GM19452 (cell line): ENCODE measurements around the gene PLXNA2.

Experiments
- ATAC-seq: cut with Tn5 transposase; IDR thresholded peaks from one replicate; pipeline ENCODE4 v1.9.1; 2021; ENCODE audit not compliant: unreplicated experiment

Gene PLXNA2

DNA sequence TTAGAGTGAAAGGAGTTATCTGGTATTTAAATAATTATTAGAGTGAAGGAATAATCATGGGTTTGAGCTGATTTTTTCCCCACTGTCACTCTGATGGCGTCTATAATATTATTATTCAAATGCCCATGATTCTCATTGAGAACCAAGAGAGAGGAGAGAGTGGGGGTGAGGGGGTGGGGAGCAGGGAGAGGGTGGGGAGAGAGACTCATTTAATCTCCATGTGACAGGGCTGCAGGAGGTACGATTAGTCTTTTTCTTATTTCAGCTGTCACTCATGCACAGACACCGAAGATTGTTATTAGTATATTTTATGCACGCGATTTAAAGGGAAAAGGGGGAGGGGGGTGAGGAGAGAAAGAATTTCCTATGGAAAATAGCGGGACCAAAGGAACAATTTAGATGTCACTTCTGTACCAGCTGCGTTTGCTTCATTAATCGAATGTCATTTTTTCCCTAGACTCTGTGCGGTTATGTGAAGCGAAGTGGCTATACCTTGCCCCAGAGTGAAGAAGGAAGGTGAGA, 19.9 kb downstream of the PLXNA2 start:
- ATAC-seq: no peak

DNA sequence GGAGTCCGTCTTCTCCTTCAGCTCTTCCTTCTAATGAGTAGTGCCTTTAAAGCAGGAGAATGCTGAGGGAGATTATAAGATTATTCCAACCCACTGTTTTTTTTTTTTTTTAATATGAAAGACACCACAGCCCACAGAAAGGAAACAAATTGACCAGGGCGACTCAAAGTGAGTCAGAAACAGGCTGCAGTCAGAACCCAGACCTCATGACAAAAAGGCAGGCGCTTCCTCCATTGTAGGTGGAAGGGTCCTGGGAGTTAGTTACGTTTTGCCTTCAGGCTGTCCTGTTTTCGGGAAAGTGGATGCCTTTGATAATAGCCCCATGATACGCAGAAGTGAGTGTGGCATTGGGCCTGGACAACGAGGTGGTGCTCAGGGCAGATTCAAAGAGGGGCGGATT, 21.0 kb downstream of the PLXNA2 start:
- no peak for ATAC-seq

DNA sequence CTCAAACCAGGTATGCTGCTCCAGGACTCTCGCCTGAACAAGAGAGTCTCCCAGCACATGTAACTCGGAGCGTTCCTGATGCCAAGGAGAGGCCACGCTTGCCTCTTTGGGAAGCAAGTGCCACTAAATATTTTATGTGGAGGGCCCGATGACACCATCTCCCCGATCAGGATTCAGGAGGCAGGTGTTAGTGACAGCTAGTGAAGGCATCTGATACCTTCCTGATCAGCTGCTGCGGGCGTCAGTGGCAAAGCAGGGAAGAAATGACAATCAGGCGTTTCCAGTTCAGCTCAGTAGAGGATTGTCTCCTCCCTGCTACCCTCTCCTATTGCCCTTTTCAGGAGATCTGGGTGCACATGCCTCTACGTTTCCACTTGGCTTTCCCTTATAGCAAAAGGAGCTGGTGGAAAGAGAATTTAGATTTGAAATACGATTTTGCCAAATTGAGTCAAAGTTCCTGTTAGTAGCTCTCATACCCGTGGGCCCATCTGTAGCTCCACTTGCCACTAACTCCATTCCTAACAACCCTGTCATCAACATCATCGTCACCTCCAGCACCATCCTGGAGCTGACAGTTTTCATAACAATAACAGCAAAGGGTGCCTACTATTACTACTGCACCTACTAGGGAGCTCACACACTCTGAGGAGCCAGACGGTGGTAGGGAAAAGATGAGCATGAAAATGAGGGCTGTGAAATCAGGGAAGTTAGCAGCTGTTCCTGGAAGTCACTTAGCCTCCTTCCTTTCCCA, 21.6 kb downstream of the PLXNA2 start:
- ATAC-seq: no peak

DNA sequence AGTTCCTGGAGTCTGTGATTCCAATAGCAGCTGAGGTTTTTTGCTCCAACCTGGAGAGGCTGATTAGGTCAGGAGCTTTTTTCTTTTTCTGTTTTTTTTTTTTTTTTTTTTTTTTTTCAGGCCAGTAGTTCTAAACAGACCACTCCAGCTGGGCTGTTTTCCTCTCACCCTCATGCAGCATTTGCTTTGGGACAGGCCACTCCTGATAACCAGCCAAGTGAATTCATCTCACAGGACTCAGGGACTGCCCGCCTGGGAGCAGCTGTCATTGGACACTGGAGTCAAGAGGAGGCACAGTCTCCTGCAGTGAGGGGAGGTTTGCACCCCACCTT, 22.9 kb downstream of the PLXNA2 start:
- no peak for ATAC-seq

DNA sequence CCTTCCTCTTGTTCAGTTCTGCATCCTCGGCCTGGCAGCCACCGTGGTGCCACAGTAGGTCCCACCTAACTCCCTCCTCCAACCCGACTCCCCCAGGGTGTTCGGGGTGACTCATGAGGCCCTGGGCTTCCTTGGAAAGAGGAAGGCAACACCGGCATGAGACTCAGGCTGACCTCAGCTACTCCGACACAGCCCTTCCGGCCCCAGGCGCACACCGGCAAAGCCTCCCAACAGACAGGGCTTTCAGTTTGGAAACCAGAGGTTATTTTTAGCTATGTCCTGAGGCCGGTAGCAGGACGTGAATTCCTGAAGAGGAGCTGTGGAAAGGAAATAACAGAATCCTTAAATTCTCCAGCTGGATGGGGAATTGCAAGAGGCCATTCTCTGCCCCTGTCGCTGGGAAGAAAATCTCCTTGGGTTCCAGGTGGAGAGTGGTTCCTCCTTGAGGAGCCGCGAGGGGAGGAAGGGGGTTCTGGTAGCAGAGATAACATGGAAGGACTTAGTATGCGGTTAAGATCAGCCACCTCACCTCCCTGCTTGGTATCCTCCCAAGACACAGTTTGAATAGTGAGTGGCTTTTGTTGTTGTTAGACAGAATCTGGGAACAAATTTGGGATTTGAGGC, 24.4 kb downstream of the PLXNA2 start:
- ATAC-seq: no peak

DNA sequence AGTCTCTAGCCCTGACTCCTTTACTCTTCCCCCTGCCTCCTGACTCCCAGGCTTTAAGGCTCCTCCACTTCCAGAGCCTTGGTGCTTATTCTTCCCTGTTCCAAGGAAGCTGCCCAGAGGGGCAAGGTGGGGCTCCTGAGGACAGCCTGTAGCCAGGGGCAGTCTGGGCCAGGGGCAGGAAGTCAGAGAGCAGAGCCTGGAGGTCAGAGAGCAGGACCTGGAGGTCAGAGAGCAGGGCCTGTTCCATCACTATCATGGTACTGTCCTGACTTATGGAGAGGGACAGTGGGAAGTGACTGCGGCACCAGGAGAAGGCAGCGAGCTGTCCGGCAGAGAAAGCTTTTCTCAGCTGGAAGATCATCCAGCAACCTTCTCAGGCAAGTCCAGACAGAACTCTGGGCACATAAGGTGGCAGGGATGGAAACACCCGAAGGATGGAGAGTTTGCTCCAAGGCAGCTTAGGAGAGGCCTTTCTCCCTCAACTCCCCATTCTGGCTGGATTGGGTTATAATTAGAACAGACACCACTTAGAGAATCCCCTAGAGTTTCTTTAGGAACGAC, 25.0 kb downstream of the PLXNA2 start:
- no peak for ATAC-seq

DNA sequence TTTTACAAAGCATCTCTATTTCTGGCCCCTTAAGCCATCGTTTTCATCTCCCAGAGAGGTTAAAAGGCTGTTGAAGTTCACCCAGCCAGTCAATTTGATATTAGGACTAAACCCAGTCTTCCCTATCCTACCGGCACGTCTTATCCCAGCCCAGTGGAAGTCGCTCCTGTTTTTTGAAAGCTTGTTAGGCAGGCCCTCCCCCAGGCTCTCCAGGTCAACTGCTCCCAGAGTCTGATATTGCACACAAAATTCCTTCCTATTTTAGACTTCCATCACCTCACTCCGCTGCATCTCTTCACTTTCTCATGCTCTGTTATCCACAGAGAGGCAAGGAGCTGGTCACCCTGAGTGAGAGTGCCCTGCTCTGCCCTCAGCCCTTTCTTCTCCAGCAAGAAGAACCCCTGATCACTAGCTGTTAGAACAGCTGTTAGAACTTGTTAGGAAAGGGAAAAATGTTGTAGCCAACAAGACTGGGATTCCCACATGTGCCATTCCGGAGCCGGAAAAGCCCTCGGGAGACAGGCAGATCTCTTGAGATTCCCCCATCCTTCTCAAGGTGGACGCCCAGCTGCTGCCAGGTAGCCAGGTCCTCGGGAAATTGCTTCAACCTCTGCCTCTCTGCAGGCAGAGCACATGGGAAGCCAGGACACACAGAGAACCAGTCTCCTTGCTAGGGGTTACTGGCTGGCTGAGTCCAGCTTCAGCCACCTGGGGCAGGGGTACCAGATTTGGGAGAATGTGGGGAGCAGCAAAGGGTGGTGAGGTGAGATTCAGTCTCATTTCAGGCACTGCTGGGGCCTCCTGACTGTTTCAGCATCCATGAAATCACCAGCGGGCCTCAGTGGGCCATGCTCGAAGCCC, 25.7 kb downstream of the PLXNA2 start:
- ATAC-seq: no peak

DNA sequence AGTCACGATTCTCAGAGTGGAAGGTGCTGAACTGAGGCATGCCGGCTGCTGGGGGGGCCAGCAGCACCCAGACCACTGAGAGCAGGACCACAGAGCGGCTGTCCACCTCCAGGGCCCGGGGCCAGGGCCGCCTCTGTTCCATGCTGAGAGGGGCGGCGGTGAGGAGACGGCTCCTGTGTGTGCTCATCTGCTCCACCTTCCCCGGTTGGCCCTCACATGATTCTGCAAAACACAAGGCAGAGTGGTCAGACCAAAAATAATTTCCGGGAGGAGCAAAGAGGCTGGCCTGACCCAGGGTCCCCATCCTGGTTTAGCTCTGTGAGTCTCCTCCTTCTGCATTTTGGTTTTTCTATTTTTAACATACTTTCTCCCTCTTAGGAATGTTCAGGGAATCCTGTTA, 26.4 kb downstream of the PLXNA2 start:
- ATAC-seq: no peak

DNA sequence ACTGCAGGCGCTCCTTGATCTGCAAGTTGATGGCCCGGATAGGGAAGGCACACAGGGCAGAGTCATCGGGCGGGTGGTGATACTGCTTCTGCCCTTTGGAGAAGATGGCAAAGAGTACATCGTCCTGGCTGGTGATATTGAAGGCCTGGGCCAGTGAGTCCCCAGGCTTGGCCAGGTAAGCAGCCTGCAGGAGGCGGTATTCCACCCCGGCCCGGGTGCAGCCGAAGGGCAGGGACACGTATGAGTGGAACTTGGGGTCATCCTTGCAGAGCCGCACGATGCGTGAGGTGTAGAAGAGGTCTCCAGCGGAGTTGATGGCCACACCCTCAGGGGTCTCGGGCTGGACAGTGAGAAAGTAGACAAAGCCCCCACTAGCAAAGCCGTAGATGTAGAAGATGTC, 27.4 kb downstream of the PLXNA2 start:
- ATAC-seq: no peak

DNA sequence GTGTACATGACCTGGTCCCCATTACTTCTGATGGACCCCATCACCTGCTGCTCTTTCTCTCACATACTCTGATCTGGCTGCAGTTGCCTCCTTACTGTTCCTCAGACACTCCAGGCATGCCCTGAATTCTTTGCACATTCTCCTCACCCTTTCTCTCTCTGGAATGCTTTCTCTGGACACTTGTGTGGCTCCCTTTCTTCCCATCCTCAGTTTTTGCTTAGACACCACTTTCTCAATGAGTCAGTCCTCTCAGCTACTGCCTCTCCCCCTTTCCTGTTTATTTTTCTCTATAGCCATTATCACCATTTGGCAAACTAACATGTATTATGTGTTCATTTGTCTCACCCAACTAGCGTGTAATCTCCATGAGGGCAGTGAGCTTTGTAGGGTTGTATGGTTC, 28.1 kb downstream of the PLXNA2 start:
- no peak for ATAC-seq

DNA sequence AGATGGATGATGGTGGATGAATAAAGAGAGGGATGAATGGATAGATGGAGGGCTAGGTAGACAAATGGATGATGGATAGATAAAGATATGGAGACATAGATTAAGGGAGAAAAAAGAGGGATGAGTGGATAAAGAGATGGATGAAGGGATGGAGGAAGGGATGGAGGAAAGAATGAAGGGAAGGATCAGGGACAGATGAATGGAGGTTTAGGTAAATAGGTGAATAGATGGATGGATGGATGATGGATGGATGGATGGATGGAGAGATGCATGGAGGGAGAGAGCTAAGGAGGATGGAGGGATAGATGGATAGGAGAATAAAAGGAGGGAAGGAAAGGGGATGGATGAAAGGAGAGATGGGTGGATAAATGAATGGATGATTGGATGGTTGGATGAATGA, 28.8 kb downstream of the PLXNA2 start:
- no peak for ATAC-seq

DNA sequence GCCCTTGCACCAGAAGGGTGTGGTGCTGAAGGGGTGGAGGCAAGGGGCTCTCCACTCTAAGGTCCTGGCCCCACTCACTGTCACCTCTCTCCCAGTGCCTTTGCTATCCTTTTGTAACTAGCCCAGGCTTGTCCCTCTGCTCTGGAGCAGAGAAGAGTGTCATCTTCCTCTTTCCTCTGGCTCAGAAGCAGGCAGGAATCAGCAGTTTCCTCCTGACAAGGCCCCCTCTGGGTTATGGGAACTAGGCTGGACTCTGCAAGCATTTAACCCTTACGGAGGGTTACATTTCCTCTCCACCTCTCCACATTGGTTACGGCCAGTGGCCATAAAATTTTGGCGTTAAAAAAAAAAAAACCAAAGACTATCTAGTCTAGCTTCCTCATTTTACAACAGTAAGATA, 30.4 kb downstream of the PLXNA2 start:
- no peak for ATAC-seq

DNA sequence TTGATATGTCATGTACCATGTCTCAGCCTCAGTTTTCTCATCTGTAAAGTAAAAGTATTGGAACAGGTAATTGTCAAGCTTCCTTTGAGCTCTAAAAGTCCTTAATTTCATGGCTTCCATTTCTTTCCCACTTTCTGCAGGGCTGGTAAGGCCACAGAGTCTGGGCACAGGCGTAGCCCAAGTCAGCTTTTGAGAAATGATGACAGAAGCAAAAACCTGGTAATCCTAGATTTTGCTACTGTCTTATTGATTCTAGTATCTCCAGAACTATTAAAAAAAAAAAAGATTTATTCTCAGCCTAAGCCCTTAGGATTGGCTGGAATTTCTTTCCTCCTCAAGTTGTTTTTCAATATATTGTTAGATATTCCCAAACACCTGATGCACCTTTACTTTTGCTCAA, 31.3 kb downstream of the PLXNA2 start:
- ATAC-seq: no peak

DNA sequence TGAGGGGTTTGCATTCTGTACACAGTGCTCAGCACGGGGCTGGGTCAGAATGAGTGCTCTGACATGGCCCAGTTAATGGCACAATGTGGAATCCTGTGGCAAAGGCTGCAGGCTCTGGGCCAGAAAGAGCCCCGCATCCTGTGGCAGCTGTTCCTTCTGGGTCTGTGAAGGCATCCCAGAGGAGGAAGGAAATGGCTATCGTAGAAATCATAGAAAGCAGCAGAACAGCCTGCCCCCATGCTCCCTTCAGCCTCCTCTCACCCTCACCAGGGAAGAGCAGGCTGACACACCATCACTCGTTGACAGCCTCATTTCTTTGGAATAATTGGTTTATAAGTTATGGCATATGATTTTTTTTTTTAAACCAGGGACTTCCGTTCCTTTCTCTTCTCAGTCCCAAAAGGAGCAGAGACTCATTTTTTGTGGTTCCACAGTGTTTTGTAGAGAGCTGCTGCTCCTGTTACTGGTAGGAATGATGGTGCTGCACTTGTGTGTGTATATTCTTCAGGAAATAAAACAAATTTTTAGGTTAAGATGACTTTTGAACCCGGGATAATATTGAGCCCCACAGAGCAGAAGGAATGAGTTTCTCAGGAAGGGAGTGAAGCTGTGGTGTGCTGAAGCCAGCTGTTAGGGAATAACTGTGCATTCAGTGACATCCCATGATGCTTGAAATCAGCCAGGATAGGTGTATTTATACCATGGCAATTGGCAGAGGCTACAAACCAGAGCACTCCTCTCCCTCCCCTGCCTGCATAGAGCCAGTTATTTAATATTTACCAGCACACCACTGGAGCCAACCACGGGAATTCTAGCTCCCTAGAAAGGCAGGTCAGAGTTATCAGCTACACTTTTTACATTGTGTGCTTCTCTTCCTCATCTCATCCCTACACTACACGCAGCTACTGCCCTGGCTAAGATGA, 32.0 kb downstream of the PLXNA2 start:
- no peak for ATAC-seq

DNA sequence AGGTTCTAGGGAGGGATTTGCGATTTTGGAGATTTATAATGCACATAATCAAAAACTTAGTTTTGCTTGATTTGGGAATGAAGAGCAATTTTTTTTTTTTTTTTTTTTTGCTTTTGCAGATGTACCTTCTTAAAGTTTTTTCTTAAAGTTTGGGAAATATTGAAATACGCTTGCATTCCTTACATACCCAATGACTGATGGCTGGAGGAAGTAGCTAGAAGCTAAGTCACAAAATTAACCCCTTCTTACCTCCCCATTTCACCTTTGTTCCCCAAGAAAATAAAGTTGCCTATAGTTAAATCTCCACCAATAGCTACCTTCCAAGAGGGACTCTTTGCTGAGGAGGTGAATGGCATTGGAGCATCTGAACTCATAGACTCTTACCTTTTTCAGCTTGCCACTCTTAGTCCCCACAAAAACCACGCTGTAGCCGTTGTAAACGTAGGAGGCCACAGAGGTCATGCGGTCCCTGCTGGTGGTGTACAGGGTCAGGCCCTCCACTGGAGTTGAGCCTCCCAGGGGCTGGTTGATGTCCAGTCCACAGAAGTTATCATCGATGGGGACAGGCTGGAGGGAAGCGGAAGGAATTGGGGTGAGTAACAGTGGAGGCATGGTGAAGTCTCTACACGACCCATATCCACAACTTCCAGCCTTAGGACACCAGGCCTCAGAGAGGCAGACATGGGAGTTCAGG, 34.1 kb downstream of the PLXNA2 start:
- ATAC-seq: no peak

DNA sequence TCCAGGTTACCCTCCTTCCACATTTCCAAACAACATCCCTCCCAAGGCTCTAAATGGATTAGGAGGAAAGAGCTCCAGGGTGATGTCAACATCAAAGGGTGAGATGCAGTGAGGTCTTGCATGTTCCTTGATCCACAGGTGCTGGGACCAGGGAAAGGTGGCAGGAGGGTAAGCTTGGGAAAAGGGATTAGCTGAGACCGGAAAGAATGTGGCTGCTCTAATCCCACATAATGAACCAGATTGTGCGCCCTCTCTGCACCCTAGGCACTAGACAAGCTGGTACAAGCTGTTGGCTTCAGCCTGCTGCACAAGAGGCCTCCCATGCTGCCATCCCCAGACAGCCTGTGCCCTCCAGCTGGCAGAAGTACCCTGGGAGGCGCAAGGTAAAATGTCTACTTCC, 34.9 kb downstream of the PLXNA2 start:
- ATAC-seq: no peak

DNA sequence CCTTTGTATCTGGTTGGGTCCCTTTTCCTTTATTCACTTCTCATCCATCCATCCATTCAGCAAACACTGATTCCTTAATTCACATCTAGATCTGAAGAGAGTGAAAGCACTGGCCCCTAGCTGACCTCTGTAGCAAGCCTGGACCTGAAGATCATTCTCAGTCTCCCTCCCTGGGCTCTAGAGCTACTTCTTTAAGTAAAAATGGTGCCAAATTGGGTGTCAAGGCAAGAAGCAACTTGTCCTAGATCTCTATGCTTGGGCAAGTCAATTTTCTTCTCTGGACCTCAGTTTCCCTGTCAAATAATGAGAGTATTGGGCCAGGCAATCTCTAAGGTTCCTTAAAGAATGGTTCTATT, 36.1 kb downstream of the PLXNA2 start:
- ATAC-seq: no peak

DNA sequence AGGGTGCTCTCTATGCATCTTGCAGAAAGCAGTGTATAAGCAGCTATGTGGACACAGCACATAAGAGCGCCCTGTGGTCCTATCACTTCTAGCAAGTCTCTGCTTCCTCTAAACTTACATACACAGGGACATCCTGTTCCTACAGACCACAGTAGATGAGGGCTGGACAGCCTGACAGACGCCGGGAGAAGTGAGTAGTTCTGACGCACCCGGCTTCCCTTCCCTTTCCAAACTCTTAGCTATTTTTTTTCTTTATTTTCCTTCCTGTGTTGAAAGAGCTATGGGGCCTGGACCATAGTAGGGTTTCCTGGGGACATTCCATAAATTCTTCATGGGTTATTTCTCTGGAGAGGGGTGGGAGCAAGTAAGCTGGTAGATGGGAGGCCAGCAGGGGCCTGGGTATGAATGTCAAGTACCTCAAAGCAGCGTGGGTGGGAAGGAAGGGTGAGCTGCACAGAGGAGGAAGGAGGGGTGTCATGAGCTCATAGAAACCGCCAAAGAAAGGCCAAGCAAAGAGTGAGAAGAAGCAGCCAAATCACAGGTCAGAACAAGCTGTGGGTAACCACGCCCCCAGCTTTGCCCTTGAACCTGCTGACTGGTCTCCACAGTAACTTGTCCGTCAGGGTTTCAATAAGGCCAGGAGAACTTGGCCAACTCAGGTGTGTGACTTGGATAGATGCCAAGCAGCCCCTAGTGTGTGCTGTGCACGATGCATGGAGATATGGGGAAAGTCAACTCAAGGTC, 36.6 kb downstream of the PLXNA2 start:
- no peak for ATAC-seq

DNA sequence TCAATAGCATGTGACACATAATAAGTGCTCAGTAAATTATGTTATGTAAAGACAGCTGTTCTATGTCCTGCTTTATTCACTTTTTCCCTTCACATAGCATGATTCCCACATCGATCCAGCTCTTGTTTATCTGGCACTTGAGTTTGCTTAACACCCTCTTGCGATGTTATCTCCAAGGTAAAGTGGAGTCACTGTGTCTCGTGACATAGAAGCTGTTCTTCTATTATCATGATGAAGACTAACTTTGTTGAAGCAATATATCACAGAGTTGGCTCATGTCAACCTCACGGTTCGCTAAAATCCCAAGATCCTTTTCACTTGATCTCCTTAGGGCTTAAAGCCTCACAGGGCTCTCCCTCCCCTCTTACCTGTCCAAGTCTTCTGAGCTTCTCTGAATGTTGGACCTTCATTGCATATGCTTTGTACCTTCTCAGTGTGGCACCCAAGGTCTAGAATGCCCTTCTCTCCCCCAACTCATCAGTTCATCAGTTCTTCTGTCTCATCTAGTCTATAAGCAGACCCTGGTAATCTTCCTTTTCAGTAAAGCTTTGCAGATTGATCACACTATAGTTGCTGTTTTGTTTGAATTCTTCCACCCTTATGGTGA, 38.0 kb downstream of the PLXNA2 start:
- no peak for ATAC-seq
